Right cardiac atrium (tissue), 5 donors: Measurements from ENCODE around the gene JUP. TPM values are rescaled to one million over a fixed set of nuclear protein-coding genes. Genes with fewer than 3 reads are reported as not detected.

Source experiments
- ATAC-seq, 2 donors: fragments of 200-7000 bp; cut with Tn5 transposase; one replicate each; pipeline versions ENCODE4 v1.8.0 to v1.9.1; 2020; ENCODE audit warnings: moderate library complexity in 2 of 2, mild to moderate bottlenecking in 1 of 2
- DNase-seq, 3 donors: peaks; one replicate each; pipeline ENCODE4 v3.0.0-alpha.2; 2020
- H3K27ac ChIP-seq: one replicate; pipeline ENCODE4 v1.5.1; 2013; ENCODE audit warnings: mild to moderate bottlenecking, low read length, control low read depth, moderate library complexity
- H3K27me3 ChIP-seq: one replicate; pipeline ENCODE4 v1.6.1; 2013; ENCODE audit not compliant: control insufficient read depth, insufficient read depth
- H3K4me1 ChIP-seq: one replicate; pipeline ENCODE4 v1.6.1; 2013; ENCODE audit warnings: low read length; ENCODE audit not compliant: control insufficient read depth, insufficient read depth
- H3K4me3 ChIP-seq: one replicate; pipeline ENCODE4 v1.5.1; 2013; ENCODE audit warnings: low read length, control low read depth
- H3K9me3 ChIP-seq: one replicate; pipeline ENCODE4 v1.6.1; 2013; ENCODE audit warnings: low read length; ENCODE audit not compliant: control insufficient read depth
- WGBS: extraction: QIAGEN DNeasy Blood & Tissue Kit; methylation state at CpG from one replicate; pipeline ENCODE4 v1.1.7; 2013; 5-methylcytosine and 5-hydroxymethylcytosine counted together
- intact Hi-C, 4 donors: fragments of 100-400 bp; cut with DNase I; formaldehyde crosslinking; loops; one replicate each; pipeline versions ENCODE4 v1.11.0 to v1.14.0; 2022 to 2023
- polyA plus RNA-seq: library from polyadenylated mRNA; stranded (reverse); fragments of 200-250 nt; gene quantifications from one replicate; pipeline ENCODE4 v1.2.3, GENCODE V29; 2013
- total RNA-seq, 4 donors: library from RNA; stranded (reverse); fragmentation: NEBNext Ultra II Directional; extraction: Animal tissue kit (Norgen Biotek cat#: 25700); gene quantifications; one replicate each; pipeline ENCODE4 v1.2.1, GENCODE V29; 2021
- donor health status: healthy with polysubstance abuse.
- donor health status: DM: no; HTN: yes; CAD: no.
- donor health status: DM: no; HTN: no; CAD: no.
- donor health status: DM: no; HTN: yes; CAD: no; lungs with severe emphysema.
- donor health status: DM: yes; HTN: yes; CAD: no.

Gene JUP
- total and polyA plus RNA-seq, 5 donors: 135 to 239 (median 180) TPM

DNA sequence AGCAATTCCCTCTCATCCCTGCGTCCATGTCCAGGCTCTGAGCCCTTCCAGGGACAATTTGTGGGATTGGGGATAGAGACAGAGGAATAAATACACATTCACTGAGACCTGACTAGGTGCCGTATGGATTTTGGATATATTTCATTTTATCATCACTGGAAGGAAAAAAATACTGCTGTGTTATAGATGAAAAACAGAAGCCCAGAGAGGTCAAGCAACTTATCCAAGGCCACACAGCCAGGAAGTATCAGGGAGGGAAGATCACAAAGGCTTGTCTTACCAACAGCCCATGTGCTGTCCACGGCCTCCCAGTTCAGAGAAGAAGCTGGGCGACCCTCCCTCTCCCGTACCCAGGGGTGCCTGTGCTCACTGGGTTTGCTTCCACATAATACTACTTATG is 46.0 kb downstream of the JUP start:
- no peak overlapping the region for H3K4me3 ChIP-seq
- intact Hi-C loops: no loop called here
- ATAC-seq: no peak

DNA sequence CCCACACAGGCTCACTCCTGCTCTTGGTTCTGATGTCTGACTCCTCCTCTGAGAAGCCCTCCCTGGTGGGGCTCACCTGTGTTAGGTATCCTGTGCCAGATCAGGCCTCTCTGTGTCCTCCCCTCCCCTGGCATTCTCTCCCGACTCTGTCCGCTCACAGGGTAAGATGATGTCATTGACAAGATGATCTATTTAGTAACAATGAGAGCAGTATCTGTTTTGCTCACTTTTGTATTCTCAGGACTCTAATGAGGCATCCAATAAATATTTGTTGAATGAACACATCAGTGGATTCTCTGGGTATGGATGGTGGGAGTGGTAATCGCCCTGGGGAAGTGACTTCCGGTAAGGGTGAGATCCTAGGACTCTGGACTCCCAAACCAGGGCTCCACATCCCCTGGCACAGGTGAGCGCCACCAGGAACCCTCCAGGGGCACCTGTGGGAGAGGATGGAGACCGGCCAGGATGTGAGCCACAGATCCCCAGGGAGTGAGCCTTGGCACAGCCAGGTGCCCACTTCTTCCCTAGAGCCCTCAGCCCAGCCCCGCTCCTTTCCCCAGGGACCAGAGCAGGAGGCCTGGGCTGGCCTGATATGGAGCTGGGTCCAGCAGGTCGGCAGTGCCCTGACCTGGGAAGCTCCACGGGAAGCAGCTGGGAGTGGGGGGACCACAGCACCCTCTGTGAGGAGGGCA is 46.7 kb downstream of the JUP start:
- Histone ChIP-seq H3K27ac (no peak overlapping the region), H3K27me3 (no peaks in the 10 kb centered on the region), H3K4me3 (no peak overlapping the region), H3K4me1 (no peaks in the 10 kb centered on the region), H3K9me3 (no peaks in the 10 kb centered on the region)
- DNase-seq (no peak), ATAC-seq (no peak)
- intact Hi-C loops: loop anchor here in 3 of 4 donors (1.0 to 10.0 kb wide), 4 partner anchors 61 to 215 kb away; no protein-coding TSS in a partner anchor
- 67% methylated on average over 9 of the region's 9 CpGs for WGBS

More for the DNA sequence above, 46.0 kb downstream of the JUP start:
- Histone ChIP-seq H3K27ac (no peak overlapping the region), H3K27me3 (no peaks in the 10 kb centered on the region), H3K9me3 (no peaks in the 10 kb centered on the region), H3K4me1 (no peaks in the 10 kb centered on the region)
- no peak for DNase-seq
- 92% methylated on average over 5 of the region's 5 CpGs for WGBS

DNA sequence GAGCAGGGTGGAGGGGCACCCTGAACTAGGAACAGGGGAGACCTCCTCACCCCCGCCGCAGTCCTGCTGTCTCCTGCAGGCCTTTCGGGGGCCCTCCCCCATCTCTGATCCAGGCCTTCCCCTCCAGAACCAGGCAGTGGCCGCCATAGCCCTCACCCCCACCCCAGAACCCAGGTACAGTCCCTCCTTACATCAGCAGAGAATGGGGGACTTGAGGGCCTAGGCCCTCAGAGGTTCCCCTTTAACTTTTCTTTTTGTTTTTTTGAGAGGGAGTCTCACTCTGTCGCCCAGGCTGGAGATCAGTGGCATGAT is 47.8 kb downstream of the JUP start:
- ATAC-seq: peak in 1 of 2 donors; percentile 20
- H3K27ac ChIP-seq: no peak overlapping the region
- intact Hi-C loops: loop anchor here (1.0 to 10.0 kb wide), 4 partner anchors 62 to 216 kb away; no protein-coding TSS in a partner anchor

DNA sequence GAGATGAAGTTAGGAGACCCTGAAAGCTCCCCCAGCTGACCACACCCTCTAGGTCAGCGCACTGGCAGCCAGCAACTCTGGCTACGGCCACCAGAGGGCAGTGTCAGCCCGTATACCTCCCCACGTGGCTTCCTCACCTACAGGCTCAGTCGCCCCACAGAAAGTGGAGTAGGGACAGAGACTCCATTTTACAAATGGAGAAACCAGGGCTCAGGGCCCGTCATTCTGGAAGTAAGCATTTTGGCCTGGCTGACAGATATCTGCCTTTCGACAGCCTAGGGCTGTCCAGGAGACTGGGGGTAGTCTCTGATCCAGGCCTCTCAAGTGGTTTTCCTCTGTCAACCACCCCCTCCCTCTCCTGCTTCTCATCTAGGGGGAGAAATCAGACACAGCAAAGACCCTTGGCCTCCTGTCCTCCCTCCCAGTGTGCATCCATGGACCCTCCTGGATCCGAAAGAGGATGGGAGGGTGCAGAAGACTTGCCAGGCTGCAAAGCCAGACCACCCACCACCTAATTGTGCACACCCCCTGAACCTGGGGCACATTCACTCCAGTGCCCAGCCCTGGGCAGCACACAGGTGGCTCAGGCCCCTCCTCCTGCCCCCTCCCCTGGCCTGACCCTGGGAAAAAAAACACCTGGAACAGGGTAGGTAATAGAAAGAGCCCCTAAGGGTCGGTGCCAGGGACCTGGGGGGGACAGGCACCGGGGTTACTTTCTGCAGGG is 48.3 kb downstream of the JUP start:
- intact Hi-C loops: loop anchor here (1.0 to 10.0 kb wide), 4 partner anchors 63 to 217 kb away; no protein-coding TSS in a partner anchor
- WGBS: 30% methylated on average over 10 of the region's 10 CpGs
- Histone ChIP-seq H3K4me3 (no peak overlapping the region), H3K27me3 (no peaks in the 10 kb centered on the region), H3K9me3 (no peaks in the 10 kb centered on the region), H3K27ac (no peak overlapping the region), H3K4me1 (no peaks in the 10 kb centered on the region)
- ATAC-seq (peak; percentile 78 to 86), DNase-seq (peak; percentile 78 to 93 (median 92))

More for the DNA sequence above, 47.8 kb downstream of the JUP start:
- Histone ChIP-seq H3K4me3 (no peak overlapping the region), H3K9me3 (no peaks in the 10 kb centered on the region), H3K27me3 (no peaks in the 10 kb centered on the region), H3K4me1 (no peaks in the 10 kb centered on the region)
- 93% methylated on average over 5 of the region's 5 CpGs for WGBS
- no peak for DNase-seq

DNA sequence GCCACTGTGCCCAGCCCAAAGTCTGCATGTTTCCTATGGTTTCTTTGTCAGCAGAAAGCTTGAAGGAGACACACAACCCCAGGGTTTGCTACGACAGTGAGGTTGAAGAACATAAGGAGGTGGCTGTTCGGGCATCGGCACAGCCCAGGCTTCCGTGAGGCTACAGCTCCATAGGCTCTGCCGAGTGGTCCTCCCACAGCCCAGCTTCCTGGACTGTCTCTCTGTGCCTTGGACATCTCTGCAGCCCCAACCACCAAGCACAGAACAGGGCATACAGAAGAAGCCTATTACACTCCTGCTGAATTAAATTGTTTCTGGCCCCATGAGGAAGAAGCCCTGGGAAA is 48.9 kb downstream of the JUP start:
- H3K27me3 ChIP-seq: no peaks in the 10 kb centered on the region
- intact Hi-C loops: loop anchor here (1.0 to 10.0 kb wide), 4 partner anchors 63 to 217 kb away; no protein-coding TSS in a partner anchor
- DNase-seq (no peak), ATAC-seq (peak in 1 of 2 donors; percentile 6)
- H3K9me3 ChIP-seq: no peaks in the 10 kb centered on the region
- 33% methylated on average over 5 of the region's 5 CpGs for WGBS
- H3K4me1 ChIP-seq: no peaks in the 10 kb centered on the region
- no peak overlapping the region for H3K4me3 ChIP-seq
- H3K27ac ChIP-seq: no peak overlapping the region

DNA sequence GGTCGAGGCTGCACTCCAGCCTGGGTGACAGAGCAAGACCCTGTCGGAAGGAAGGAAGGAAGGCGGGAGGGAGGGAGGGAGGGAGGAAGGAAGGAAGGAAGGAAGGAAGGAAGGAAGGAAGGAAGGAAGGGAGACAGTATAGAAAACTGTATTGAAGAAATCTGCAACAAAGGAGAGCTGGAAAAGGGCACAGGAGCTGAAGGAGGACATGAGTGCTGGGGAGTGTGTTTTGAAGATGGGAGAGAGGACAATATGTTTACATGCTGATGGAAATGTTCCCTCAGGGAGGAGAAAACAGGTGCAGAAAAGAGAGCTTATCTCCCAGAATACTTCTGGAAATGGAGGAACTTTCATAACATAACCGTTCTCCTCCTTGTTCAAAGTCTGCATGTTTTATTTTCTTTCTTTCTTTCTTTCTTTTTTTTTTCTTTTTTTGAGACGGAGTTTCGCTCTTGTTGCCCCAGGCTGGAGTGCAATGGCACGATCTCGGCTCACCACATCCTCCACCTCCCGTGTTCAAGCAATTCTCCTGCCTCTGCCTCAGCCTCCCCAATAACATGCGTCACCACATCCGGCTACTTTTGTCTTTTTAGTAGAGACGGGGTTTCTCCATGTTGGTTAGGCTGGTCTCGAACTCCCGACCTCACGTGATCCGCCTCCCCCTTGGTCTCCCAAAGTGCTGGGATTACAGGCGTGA is 49.4 kb downstream of the JUP start:
- DNase-seq (no peak), ATAC-seq (no peak)
- WGBS: 69% methylated on average over 17 of the region's 17 CpGs
- Histone ChIP-seq H3K4me1 (no peaks in the 10 kb centered on the region), H3K27ac (no peak overlapping the region), H3K9me3 (no peaks in the 10 kb centered on the region), H3K4me3 (no peak overlapping the region), H3K27me3 (no peaks in the 10 kb centered on the region)
- intact Hi-C loops: loop anchor here in 1 of 4 donors (10.0 kb wide), 1 partner anchor 218 kb away; no protein-coding TSS in a partner anchor

DNA sequence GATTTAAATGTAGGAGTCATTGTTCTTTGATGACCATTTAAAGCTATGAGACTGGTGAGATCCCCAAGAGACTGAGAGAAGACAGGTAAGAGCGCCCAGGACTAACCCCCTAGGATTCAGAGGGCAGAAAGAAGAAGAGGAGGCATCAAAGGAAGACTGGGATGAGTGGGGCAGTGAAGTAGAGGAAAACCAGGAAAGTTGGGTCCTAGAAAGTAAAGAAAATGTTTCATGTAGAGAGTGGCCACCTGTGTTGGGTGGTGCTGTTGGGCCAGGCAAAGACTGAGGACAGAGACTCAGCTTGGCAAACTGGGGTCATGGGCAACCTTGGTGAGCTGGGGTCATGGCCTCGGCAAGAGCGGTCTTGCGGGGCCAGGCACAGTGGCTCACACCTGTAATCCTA is 50.8 kb downstream of the JUP start:
- no peaks in the 10 kb centered on the region for H3K9me3 ChIP-seq
- H3K4me3 ChIP-seq: no peak overlapping the region
- no peak for ATAC-seq
- H3K27ac ChIP-seq: no peak overlapping the region
- no peaks in the 10 kb centered on the region for H3K4me1 ChIP-seq
- 96% methylated on average over 4 of the region's 4 CpGs for WGBS
- no peaks in the 10 kb centered on the region for H3K27me3 ChIP-seq
- DNase-seq: peak in 1 of 3 donors; percentile 9
- intact Hi-C loops: loop anchor here in 1 of 4 donors (10.0 kb wide), 1 partner anchor 219 kb away; no protein-coding TSS in a partner anchor

DNA sequence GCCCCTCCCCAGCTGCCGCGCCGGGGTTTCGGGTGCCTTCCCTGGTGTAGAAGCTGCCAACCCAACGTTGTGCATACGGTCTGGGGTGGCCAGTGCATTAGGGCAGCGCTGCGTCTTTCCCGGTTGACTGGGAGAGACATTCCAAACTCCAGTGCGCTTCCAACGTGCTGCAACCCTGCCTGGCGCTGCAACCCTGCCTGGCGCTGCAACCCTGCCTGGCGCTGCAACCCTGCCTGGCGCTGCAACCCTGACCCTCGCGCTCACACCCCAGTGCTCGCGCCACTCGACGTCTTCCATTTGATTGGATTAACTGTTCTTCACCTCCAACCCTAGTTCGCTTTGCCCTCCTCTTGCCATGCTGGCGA is 51.6 kb downstream of the JUP start:
- DNase-seq (peak in 1 of 3 donors; percentile 22), ATAC-seq (no peak)
- 4% methylated on average over 23 of the region's 23 CpGs for WGBS
- Histone ChIP-seq H3K4me3 (peak overlapping the region; percentile 45), H3K4me1 (no peaks in the 10 kb centered on the region), H3K9me3 (no peaks in the 10 kb centered on the region), H3K27ac (no peak overlapping the region), H3K27me3 (no peaks in the 10 kb centered on the region)
- intact Hi-C loops: loop anchor here in 1 of 4 donors (10.0 kb wide), 1 partner anchor 220 kb away; no protein-coding TSS in a partner anchor

DNA sequence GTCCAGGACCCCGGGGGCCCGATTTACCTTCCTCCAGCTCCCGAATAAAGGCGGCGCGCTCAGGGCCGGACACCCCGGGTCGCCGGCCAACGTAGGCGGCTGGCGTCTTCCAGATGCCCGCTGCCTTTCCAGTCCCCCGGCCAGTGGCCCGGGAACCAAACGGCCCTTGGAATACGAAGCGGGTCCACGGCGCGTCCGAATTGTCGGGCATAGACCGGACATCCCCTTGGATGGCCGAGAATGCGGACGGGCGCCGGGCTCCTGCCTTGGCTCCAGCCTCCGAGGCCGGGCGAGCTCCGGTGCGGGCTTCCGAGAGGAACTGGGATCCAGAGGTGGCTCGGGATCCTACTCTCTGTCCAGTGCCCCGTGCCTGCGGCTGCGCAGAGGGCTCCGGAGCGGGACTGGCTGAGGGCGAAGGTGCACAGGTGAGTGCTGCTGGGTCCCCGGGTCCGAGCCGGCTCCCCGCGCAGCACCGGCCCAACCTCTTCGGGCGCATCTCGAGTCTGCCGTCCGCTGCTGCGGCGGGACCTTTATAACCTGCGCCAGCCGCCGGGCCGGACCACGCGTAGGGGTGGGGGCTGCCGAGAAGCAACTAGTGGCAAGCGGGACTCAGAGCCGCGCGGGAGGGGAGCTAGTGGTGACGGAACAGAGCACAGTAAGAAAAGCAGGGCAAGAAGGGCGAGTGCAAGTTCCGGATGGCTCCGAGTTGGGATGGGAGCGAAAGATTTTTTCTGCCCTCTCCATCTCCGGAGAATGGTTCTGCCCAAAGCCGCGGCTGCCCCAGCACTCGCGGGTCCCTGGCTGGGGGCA is 52.2 kb downstream of the JUP start, which contains the start of gene HAP1:
Gene HAP1, minus strand, starts transcription at position 505 of the 810 bp plus-strand sequence. Its CDS starts 9 bp downstream, at position 496.
- under 1% methylated on average over 77 of the region's 77 CpGs for WGBS
- no peak within 1 kb of the TSS for H3K27ac ChIP-seq
- intact Hi-C loops: loop anchor here in 1 of 4 donors (10.0 kb wide), 1 partner anchor 220 kb away; no protein-coding TSS in a partner anchor
- peak in 2 of 3 donors; percentile 62 to 67 for DNase-seq
- no peaks in the 10 kb centered on the region for H3K4me1 ChIP-seq
- H3K9me3 ChIP-seq: no peaks in the 10 kb centered on the region
- peak within 1 kb of the TSS; percentile 45 for H3K4me3 ChIP-seq
- H3K27me3 ChIP-seq: no peaks in the 10 kb centered on the region
- ATAC-seq: peak in 1 of 2 donors; percentile 17
